Activated CD4-positive, alpha-beta T cell treated with anti-CD3 and anti-CD28 coated beads for 4 hours (primary cell): ENCODE results near the gene ARSK.

Source experiments
- DNase-seq, 2 donors: peaks; one replicate each; pipeline ENCODE4 v3.0.0-alpha.2; 2020

The ARSK gene

DNA sequence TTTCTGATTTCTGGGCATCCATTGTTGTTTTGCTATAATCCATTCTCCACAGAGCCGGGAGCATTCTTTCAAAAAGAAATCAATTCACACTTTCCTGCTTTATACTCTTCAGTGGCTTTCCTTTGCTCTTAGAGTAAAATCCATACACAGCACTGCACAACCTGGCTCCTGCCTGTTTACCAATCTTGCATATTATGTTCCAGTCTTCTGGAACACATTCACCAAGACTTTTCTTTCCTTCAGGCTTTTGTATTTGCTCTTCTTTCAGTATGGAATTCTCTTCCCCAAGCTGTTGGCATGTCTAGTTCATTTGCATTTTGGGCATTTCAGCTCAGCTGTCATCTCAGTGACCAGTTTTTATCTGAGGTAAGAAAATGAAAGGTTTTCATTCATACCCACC is 97.9 kb downstream of the ARSK start:
- DNase-seq, result no peak

DNA sequence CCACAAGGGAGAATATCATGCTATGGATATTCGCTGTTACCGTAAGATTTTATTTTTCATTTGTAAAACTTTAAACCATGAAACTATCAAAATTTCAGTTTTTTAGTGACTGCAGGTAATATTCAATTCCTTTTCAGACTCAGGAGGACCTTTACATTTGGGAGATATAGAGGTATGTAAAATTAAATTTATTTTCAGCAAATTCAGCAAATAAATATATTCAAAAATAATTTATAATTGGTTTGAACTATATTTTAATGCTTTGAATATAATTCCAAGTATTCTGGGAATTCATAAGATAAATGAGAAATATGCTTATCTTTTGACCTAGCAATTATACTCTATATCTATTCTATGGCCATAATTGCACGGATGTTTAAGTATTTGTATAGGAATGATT is 99.3 kb downstream of the ARSK start:
- no peak for DNase-seq
